Lung (tissue), 12 donors: ENCODE data around the gene PARVA. TPM values are rescaled to one million over a fixed set of nuclear protein-coding genes. Genes with fewer than 3 reads are reported as not detected.
A peak's percentile ranks its signal among the peaks of the same experiment; 100 is the strongest.

Experiments
- ATAC-seq: fragments of 200-7000 bp; cut with Tn5 transposase; one replicate; pipeline ENCODE4 v1.9.1; 2020; ENCODE audit warnings: moderate number of reproducible peaks; ENCODE audit not compliant: insufficient read depth, low FRiP score
- DNase-seq, 3 donors: peaks; one replicate each; pipeline ENCODE4 v3.0.0-alpha.2; 2013 to 2017
- H3K27ac ChIP-seq, 2 donors: one replicate each; pipeline ENCODE4 v1.5.1; 2013; ENCODE audit warnings: mild to moderate bottlenecking in 2 of 2, moderate library complexity in 2 of 2, control low read depth in 1 of 2, inconsistent platforms in 1 of 2, low read depth in 1 of 2, low read length in 1 of 2
- H3K27me3 ChIP-seq, 3 donors: one replicate each; pipeline ENCODE4 v1.5.1; 2013; ENCODE audit warnings: low read length in 2 of 3; ENCODE audit not compliant: control insufficient read depth in 3 of 3, insufficient read depth in 3 of 3
- H3K36me3 ChIP-seq, 4 donors: one replicate each; pipeline ENCODE4 v1.5.1; 2013; ENCODE audit warnings: low read length in 4 of 4, mild to moderate bottlenecking in 1 of 4, moderate library complexity in 1 of 4; ENCODE audit not compliant: control insufficient read depth in 4 of 4, insufficient read depth in 4 of 4
- H3K4me1 ChIP-seq, 5 donors: one replicate each; pipeline ENCODE4 v1.5.1; 2013; ENCODE audit warnings: low read length in 5 of 5, mild to moderate bottlenecking in 2 of 5, moderate library complexity in 1 of 5; ENCODE audit not compliant: control insufficient read depth in 5 of 5, insufficient read depth in 5 of 5
- H3K4me3 ChIP-seq: one replicate; pipeline ENCODE4 v1.5.1; 2013; ENCODE audit warnings: mild to moderate bottlenecking, control low read depth, moderate library complexity
- H3K9ac ChIP-seq, 2 donors: one replicate each; pipeline ENCODE4 v1.5.1; 2013; ENCODE audit warnings: low read length in 2 of 2, control low read depth in 1 of 2; ENCODE audit not compliant: insufficient read depth in 1 of 2
- H3K9me3 ChIP-seq, 4 donors: one replicate each; pipeline ENCODE4 v1.5.1; 2013; ENCODE audit warnings: low read length in 3 of 4, mild to moderate bottlenecking in 1 of 4, moderate library complexity in 1 of 4; ENCODE audit not compliant: control insufficient read depth in 4 of 4, insufficient read depth in 3 of 4
- CTCF ChIP-seq: IDR thresholded peaks from 2 replicates; pipeline ENCODE4 v1.5.1; 2012; ENCODE audit warnings: mild to moderate bottlenecking; ENCODE audit errors: control extremely low read depth, extremely low read depth
- WGBS, 2 donors: extraction: QIAGEN DNeasy Blood & Tissue Kit; methylation state at CpG; one replicate each; pipeline ENCODE4 v1.1.7; 2013; 5-methylcytosine and 5-hydroxymethylcytosine counted together
- polyA plus RNA-seq, 2 donors: library from polyadenylated mRNA; stranded (reverse); fragments of 200-250 nt; gene quantifications; one replicate each; pipeline ENCODE4 v1.2.1, GENCODE V29; 2013
- total RNA-seq, 2 donors: library from RNA; depleted of rRNA in 1 of 2; stranded (reverse); fragments of >200 nt in 1 of 2; gene quantifications; one replicate each; pipeline ENCODE4 v1.2.1, GENCODE V29; 2014 to 2021
- donor health status: control.
- donor health status: control.
- donor health status: Bipolar disorder and iron deficiency.
- donor health status: healthy.
- donor health status: DM: yes; HTN: yes; CAD: no.

PARVA gene
- total and polyA plus RNA-seq, 4 donors, result 19.9 to 71.6 (median 36.2) TPM

- H3K36me3 ChIP-seq, result peaks cover 0 to 7% (median 0%) of the 10 kb centered on the region in 4 donors
- H3K9me3 ChIP-seq, result peaks cover 0 to 4% (median 0%) of the 10 kb centered on the region in 4 donors
- no peaks in the 10 kb centered on the region for H3K27me3 ChIP-seq
- WGBS, 2 donors, result 94 to 97% methylated on average over 2 of the region's 2 CpGs
- H3K4me1 ChIP-seq, result peaks cover 0 to 13% (median 5%) of the 10 kb centered on the region in 5 donors
- H3K27ac ChIP-seq, result no peak overlapping the region
- H3K4me3 ChIP-seq, result no peak overlapping the region
- no peak for TF ChIP-seq CTCF
- no peak overlapping the region for H3K9ac ChIP-seq
- DNase-seq (no peak), ATAC-seq (no peak)
These were observed 86.9 kb downstream of the PARVA start for GRCh38 chr11:12464303-12464702.

- 92 to 96% methylated on average over 2 of the region's 2 CpGs for whole genome bisulfite sequencing, 2 donors
- H3K4me3 ChIP-seq, result no peak overlapping the region
- ATAC-seq, result no peak
These were observed 88.0 kb downstream of the PARVA start for GRCh38 chr11:12465332-12465731.

GRCh38 chr11:12467610-12468009 is 90.2 kb downstream of the PARVA start:
- Histone ChIP-seq H3K4me1 (peaks cover 2 to 24% (median 17%) of the 10 kb centered on the region in 5 donors), H3K27me3 (no peaks in the 10 kb centered on the region), H3K27ac (no peak overlapping the region), H3K4me3 (no peak overlapping the region), H3K36me3 (peaks cover 0 to 7% (median 0%) of the 10 kb centered on the region in 4 donors), H3K9me3 (peaks cover 0 to 4% (median 0%) of the 10 kb centered on the region in 4 donors), H3K9ac (no peak overlapping the region)
- DNase-seq (no peak), ATAC-seq (no peak)
- 88 to 97% methylated on average over 2 of the region's 2 CpGs for WGBS, 2 donors
- TF ChIP-seq CTCF, result no peak

More at GRCh38 chr11:12465332-12465731, 88.0 kb downstream of the PARVA start:
- no peaks in the 10 kb centered on the region for H3K27me3 ChIP-seq
- no peak overlapping the region for H3K27ac ChIP-seq
- peaks cover 7 to 18% (median 10%) of the 10 kb centered on the region in 5 donors for H3K4me1 ChIP-seq
- DNase-seq, result no peak
- H3K36me3 ChIP-seq, result peaks cover 0 to 7% (median 0%) of the 10 kb centered on the region in 4 donors
- peaks cover 0 to 4% (median 0%) of the 10 kb centered on the region in 4 donors for H3K9me3 ChIP-seq
- no peak for TF ChIP-seq CTCF
- no peak overlapping the region for H3K9ac ChIP-seq

- peaks cover 2 to 6% (median 4%) of the 10 kb centered on the region in 4 donors for H3K36me3 ChIP-seq
- H3K27ac ChIP-seq, result no peak overlapping the region
- WGBS, 2 donors, result 60 to 72% methylated on average over 3 of the region's 3 CpGs
- H3K9ac ChIP-seq, result peak overlapping the region in 1 of 2 donors; percentile 48
- no peak for TF ChIP-seq CTCF
- H3K9me3 ChIP-seq, result peaks cover 0 to 2% (median 0%) of the 10 kb centered on the region in 4 donors
- DNase-seq, result peak; percentile 61 to 81 (median 78)
- no peaks in the 10 kb centered on the region for H3K27me3 ChIP-seq
- peaks cover 2 to 28% (median 23%) of the 10 kb centered on the region in 5 donors for H3K4me1 ChIP-seq
- no peak overlapping the region for H3K4me3 ChIP-seq
- no peak for ATAC-seq
These were observed 92.1 kb downstream of the PARVA start for GRCh38 chr11:12469451-12469850.
